Medulla oblongata (tissue), 1 donor: ENCODE data around the gene PINK1.
"Not testable (repeated sequence)": the region's sequence is repeated elsewhere in the genome, so short reads cannot be mapped to it uniquely, and the experiment has no call there.

Experiments used
- DNase-seq: peaks from one replicate; pipeline ENCODE4 v3.0.0-alpha.2; 2015; ENCODE audit errors: extremely low spot score

The PINK1 gene

DNA sequence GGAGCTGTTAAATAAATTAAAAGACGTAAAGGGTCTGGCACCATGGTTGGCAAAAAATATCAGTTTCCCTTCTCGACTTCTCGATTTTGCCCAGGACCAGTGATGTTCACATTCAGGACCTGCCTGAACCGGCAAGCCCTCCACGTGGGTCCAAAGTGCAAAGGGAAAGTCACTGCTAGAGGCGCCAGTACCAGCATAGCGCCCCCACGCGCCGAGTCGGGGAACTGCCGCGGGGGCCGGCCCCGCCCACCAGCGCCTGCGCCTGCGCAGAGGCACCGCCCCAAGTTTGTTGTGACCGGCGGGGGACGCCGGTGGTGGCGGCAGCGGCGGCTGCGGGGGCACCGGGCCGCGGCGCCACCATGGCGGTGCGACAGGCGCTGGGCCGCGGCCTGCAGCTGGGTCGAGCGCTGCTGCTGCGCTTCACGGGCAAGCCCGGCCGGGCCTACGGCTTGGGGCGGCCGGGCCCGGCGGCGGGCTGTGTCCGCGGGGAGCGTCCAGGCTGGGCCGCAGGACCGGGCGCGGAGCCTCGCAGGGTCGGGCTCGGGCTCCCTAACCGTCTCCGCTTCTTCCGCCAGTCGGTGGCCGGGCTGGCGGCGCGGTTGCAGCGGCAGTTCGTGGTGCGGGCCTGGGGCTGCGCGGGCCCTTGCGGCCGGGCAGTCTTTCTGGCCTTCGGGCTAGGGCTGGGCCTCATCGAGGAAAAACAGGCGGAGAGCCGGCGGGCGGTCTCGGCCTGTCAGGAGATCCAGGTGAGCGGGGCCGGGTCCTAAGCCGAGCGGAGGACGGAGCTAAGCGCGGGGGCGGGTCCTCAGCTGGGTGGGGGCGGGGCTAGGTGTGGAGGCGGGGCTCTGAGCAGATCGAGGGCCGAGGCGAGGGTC lies at the start of gene PINK1:
Gene PINK1 (plus strand): TSS at position 269 of the 875 bp plus-strand sequence. CDS start 91 bp downstream, at position 360.
- peak; percentile 76 for DNase-seq

DNA sequence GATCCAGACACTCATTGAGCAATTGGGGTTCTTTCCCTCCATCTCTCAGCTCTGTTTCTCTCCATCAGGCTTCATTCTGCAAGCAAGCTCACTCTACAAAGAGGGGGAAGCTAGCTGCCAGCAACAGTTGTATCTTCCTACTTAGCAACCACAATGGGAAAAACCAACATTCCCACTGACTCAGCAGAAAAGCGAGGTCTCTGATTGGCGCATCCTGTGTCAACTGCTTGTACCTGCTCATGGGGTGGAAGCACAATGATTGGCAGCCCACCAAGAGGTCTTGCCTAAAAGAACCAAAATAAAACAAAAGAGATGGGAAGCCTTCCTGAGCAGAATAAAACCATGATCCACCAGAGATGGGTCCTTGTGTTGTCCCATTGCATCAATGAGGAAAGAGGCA lies 48.4 kb upstream of the PINK1 start:
- no peak for DNase-seq

DNA sequence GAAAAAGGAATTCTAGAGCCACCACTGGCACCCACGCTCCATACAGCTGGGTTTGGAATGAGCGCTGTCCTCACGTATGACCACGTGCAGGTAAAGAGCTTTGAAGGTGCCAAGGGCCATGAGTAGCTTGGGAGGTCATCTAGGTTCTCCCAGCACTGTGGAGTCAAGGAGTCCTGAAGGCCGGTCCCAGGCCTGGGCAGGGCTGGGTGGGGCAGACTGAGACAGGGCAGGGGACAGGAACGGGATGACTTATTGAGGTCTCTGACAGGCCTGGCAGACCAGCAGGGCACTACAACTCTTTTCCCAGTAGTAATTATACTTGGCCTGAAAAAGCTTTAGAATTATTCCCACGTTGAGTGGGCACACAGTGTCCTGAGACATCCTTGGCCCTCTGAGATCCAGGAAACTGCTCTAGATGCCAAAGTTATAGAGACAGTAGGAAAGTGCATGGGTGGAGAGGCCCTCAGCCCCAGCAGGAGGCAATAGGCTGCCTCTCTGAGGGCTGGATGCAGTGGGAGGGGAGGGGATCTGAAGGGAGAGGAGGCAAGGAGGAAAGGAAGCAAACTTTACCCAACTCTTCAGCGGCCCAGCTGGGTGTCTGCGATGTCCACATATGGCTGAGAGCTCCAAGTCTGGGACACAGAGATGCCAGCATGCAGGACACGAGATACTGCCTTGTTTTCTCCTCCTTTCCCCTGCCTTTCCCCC lies 46.2 kb upstream of the PINK1 start:
- DNase-seq, result no peak

DNA sequence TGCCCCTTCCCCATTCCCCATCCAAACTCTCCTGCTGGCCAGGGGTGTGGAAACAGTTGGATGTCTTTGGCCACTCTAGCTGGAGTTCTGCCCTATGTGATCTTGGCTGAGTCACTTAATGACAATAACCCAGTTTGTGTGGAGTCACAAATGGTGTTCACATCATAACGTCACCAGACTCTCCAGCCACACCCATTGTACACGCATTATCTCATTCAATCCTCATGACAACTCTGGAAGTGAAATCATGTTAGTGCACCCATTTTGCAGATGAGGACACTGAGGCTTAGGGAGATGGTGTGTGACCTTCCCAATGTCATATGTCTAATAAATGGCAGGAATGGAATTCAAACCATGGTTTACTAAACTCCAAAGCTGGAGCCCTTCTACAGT lies 45.6 kb upstream of the PINK1 start:
- DNase-seq, result no peak

- DNase-seq, result no peak
These were observed 44.5 kb upstream of the PINK1 start, which contains the start of gene CDA for GRCh38 chr1:20588634-20589225. Gene CDA (plus strand): TSS chr1:20589097. CDS start chr1:20589130, 33 bp downstream.

DNA sequence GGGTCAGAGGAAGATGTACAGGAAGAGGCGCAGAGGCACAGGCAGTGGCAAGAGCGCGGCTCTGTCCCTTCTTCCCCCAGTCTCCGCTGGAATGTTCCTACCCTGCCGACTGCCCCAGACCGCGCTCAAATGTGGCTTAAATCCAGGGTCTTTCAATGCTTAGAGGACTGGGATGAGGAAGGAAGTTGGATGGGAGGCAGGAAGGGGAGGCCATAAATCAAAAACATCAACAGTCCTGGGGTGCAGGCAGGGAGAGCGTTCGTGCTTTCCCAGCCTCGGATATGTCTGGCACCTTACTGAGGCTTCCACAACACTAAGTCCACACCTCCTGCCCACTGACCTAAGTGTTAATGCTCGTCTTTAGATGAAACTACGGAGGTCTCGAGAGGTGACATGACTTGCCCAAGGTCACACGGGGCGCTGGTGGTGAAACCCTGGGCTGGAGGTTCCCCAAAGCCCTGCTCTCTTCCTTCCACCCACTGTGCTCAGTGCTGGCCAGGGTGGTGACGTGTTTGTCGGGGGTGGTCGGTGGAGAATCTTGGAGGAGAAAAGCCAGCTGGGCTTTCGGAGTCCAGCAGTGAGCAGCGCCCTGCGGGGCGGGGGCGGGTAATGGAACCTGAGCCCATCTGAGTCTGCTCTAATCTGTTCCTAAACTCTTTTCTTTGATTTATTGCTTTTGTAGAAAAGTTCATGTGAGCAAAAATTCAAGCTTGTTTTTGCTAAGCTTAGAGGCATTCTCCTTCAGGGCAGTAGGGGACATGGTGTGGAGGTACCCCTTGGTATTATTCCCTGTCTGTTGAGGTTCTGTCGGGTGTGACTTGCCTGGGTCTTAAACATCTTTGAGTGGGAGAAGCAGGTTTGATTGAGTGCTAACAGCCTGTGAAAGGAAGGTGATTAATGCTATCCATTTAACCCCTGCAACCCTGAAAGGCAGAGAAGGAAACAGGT lies 43.7 kb upstream of the PINK1 start:
- no peak for DNase-seq

DNA sequence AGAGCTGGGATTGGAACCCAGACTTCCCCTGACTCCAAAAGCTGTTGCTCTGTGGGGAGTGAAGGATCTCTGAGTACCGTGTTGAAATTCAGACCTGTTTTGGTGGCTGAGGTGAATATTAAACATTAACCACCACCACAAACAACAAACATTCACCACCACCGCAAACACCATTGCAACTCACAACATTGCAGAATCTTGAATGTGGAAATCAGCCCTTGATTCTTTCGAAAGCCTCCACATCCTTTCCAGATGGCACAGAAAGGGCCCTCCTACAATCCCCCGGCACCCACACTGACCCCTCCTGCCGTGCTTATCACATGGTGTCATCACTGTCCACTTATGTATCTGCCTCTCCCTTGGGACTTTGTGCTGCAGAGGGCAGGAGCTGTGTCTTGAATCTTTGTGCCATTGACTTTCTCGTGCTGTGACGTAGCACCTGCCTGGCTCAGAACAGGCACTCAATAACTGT lies 42.9 kb upstream of the PINK1 start:
- DNase-seq, result no peak

- DNase-seq, result no peak
These were observed 39.5 kb upstream of the PINK1 start for GRCh38 chr1:20593756-20594155.

- DNase-seq, result no peak
These were observed 38.5 kb upstream of the PINK1 start for GRCh38 chr1:20594746-20595145.

DNA sequence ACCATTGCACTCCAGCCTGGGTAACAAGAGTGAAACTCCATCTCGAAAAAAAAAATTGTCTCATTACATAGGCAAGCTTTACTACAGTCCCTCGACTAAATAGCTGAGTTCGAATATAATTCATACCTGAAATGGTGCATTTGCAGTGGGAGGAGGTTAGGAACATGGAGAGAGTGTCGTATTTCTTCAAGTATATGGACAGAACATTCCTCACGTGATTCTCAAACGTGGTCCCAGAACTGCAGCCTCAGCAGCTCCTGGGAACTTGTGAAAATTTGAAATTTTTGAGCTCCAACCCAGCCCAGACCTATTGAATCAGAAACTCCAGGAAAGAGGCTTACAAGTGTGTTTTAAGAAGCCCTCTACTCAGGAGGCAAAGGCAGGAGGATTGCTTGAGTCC lies 37.2 kb upstream of the PINK1 start:
- no peak for DNase-seq

DNA sequence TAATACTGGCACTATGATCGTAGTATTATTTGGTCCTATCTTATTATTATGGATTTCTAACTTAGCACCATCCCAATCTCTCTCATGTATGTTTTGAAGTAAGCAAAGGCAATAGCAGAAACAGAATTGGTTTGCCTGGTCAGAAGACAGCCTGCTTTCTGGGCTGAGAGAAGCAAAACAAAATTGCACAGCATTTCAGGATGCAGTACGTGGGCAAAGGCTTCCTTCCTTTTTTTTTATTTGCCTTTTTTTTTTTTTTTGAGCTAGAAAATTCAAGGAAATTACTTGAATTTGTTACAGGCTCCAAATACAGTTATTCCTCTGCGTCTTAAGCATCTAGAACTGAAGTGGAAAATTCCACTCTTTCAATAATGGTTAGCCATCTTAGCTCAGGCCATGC lies 35.6 kb upstream of the PINK1 start:
- no peak for DNase-seq

DNA sequence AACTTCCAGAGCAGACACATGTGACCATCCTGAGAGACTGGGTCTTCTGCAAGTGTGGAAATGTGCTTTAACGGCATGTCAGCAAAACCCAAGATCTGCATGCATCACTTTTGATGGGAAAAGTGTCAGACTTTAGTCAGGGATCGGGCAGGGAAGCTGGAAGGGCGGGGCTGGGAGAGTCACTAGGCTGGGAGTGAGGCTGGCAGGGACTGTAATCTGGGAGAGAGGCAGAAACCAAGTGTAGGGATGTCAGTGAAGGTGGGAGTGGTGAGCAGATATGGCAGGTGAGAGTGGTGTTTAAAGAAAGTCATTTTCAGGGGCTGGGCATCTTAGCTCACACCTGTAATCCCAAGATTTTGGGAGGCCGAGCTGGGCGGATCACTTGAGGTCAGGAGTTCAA lies 33.1 kb upstream of the PINK1 start:
- DNase-seq, result no peak

DNA sequence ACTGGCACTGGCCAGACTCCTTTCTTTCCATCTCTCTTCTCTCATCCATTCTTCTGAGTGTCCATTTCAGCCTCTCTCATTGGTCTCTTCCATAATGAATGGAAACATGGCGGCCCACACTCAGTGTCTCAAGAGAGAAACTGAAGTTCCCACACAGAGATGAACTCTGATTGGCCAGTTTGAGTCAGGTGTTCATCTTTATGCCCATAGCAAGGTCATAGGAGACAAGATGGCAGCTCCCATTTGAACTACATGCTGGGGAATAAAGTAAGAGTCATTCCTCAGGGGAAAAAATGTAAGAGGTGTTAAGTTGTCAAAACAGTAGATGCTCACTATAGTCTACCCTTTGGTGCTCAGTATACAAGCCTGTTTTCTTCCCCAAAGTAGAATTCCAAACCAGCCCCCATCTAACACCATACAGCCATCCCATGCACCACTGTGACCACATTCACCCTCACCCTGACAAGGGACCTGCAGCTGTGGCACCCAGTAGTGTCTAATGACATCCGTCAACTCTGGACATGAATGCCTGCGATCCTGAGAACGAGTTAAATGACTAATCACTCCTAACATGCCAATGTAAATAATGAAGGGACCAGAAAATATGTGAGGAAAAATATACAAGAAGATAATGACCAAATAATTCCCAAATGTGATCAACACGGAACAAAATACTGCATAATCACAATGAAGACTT lies 32.0 kb upstream of the PINK1 start:
- DNase-seq, result no peak

DNA sequence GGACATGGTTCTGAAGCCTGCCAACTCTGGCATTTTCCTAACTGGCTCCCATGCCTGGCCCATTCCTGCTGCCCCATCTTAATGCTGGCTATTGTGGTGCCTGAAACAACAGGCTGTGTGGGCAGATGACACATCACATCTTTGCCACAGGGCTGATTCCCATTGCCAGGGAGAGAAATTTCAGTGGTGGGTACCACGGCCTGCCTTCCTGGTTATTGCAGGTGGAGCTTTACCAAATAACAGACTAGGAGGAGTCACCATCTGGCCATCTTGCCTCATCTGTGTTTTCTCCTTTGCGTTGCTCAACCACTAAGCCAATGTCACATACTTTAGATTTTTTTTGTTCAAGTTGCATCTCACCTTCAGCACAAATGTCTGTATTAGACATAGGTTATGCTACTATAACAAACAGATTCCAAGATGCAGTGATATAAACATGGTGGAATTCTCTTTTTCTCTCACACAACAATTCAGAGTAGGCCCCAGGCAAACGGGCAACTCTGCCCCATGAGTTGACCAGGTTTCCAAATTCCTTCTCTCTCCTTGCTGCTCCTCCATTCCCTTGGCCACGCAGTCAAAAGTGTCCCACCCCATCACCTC lies 30.3 kb upstream of the PINK1 start:
- DNase-seq, result no peak

- no peak for DNase-seq
These were observed 29.5 kb upstream of the PINK1 start for GRCh38 chr1:20603504-20604464.

DNA sequence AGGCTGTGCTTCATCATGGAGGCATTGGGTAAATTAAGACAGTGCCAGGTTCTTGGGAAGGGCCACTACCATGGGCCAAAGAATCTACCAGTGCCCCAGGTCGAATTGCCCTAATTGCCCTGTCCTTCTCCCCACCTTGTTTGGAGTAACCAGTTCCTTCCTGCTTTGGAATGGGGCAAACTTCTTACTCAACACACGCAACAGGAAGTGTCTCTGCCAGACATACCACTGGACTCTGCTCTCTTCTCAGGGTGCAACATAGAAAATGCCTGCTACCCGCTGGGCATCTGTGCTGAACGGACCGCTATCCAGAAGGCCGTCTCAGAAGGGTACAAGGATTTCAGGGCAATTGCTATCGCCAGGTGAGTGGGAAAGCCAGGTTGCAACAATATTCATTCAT lies 28.6 kb upstream of the PINK1 start:
- DNase-seq, result no peak

- not testable (repeated sequence) for DNase-seq
These were observed 26.3 kb upstream of the PINK1 start for GRCh38 chr1:20606801-20607570.

DNA sequence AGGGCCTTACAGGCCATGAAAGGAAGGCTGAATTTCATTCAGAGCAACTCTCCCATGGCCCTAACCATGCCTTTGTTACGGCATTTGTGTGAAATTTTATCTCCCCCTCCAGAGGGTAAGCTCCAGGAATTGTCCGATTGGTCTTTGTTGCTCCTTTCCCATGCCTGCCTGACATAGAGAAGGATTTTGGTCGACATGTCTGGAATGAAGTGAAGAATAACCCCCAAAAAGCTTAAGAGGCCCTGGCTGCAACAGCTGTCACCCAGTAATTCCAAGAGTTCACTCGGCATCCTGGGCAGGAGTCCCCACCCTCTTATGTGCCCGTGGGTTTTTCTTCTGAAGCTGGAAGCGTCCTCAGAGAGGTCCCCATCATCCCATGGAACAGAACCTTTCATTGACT lies 23.7 kb upstream of the PINK1 start:
- no peak for DNase-seq
